ENCODE results near the gene ANOS1. TPM values are rescaled to one million over a fixed set of nuclear protein-coding genes. Genes with fewer than 3 reads are reported as not detected.

ANOS1 gene
- polyA plus RNA-seq, 1 of the 3 experiments (the other 2 are of a cell fraction), result under 0.01 TPM

- Histone ChIP-seq H3K9me3 (no peaks in the 10 kb centered on the region), H3K4me3 (ENCODE audit: low read depth in 2 of 2, low read length in 1 of 2) (no peak overlapping the region), H3K4me2 (no peak overlapping the region), H3K4me1 (ENCODE audit: control insufficient read depth in 1 of 2, insufficient read depth in 2 of 2, low read depth in 1 of 2, low read length in 1 of 2) (no peaks in the 10 kb centered on the region), H3K27ac (ENCODE audit: low read depth in 2 of 2, low read length in 1 of 2) (no peak overlapping the region), H3K79me2 (ENCODE audit: insufficient read depth) (no peaks in the 10 kb centered on the region), H4K20me1 (ENCODE audit: insufficient read depth) (no peaks in the 10 kb centered on the region), H3F3A (replicated peaks; ENCODE audit: insufficient read depth) (no peaks in the 10 kb centered on the region), H3K36me3 (replicated peaks in 1 of 2; ENCODE audit: control insufficient read depth in 1 of 2, insufficient read depth in 2 of 2, low read length in 1 of 2) (no peaks in the 10 kb centered on the region), H3K27me3 (ENCODE audit: insufficient read depth) (no peaks in the 10 kb centered on the region), H2AFZ (ENCODE audit: low read depth) (no peak overlapping the region), H3K9ac (no peak overlapping the region), H3K9me2 (no peaks in the 10 kb centered on the region)
- no peak for DNase-seq
- ChIA-PET CTCF (no interaction called here), POLR2A (interaction anchor here (0.6 kb wide), 1 partner anchor 613 kb away, joined by 4 read pairs; no protein-coding TSS in a partner anchor)
- TF ChIP-seq TEAD4 (IDR thresholded peaks at IDR 0.05; ENCODE audit: borderline replicate concordance, insufficient read depth) (no peak), RFX5 (IDR thresholded peaks at IDR 0.05; ENCODE audit: low read length) (no peak), YY1 (IDR thresholded peaks at IDR 0.05; ENCODE audit: low read depth) (no peak), POLR2AphosphoS5 (IDR thresholded peaks at IDR 0.05; ENCODE audit: low read depth, low read length) (no peak), TAF1 (IDR thresholded peaks at IDR 0.05; ENCODE audit: borderline replicate concordance, low read depth, low read length) (no peak), MEF2A (IDR thresholded peaks at IDR 0.05; ENCODE audit: borderline replicate concordance, low read depth) (no peak), FOSL2 (IDR thresholded peaks at IDR 0.05; ENCODE audit: borderline replicate concordance, low read depth) (no peak), RAD21 (IDR thresholded peaks at IDR 0.05; ENCODE audit: low read length) (no peak), TCF12 (IDR thresholded peaks at IDR 0.05) (no peak), RXRA (IDR thresholded peaks at IDR 0.05; ENCODE audit: borderline replicate concordance, low read depth) (no peak)
- TF ChIP-seq, protein P1, sequence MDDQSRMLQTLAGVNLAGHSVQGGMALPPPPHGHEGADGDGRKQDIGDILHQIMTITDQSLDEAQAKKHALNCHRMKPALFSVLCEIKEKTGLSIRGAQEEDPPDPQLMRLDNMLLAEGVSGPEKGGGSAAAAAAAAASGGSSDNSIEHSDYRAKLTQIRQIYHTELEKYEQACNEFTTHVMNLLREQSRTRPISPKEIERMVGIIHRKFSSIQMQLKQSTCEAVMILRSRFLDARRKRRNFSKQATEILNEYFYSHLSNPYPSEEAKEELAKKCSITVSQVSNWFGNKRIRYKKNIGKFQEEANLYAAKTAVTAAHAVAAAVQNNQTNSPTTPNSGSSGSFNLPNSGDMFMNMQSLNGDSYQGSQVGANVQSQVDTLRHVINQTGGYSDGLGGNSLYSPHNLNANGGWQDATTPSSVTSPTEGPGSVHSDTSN (IDR thresholded peaks at IDR 0.05), result no peak
- whole genome bisulfite sequencing (ENCODE audit: low lambda C conversion rate), result 17% methylated on average over 5 of the region's 5 CpGs
Measured at GRCh38 chrX:8604131-8604530, 127.8 kb downstream of the ANOS1 start.

DNA sequence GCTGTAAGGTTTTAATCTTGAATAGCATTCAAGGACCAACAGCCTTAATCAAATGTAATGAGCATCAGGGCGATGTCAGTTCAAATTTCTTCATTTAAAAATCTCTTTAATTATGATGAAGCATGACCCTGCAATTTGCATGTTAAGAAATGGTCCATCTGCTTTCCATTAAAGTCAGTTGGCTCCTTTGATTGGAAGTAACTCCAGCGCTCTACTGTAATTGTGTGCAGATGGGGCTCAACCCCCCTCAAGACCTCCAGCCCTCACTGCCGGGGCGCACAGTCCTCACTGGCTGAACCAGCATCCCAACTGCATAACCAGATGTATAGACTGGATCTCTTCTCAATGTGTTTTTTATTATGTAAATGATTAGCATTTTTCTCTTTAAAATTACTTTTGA is 140.4 kb downstream of the ANOS1 start:
- H3K27ac ChIP-seq (ENCODE audit: low read depth in 2 of 2, low read length in 1 of 2), result no peak overlapping the region
- no peaks in the 10 kb centered on the region for H4K20me1 ChIP-seq (ENCODE audit: insufficient read depth)
- H3K9ac ChIP-seq, result no peak overlapping the region
- no peaks in the 10 kb centered on the region for H3K27me3 ChIP-seq (ENCODE audit: insufficient read depth)
- no peaks in the 10 kb centered on the region for H3F3A ChIP-seq (replicated peaks; ENCODE audit: insufficient read depth)
- ChIA-PET POLR2A (no interaction called here), CTCF (no interaction called here)
- H2AFZ ChIP-seq (ENCODE audit: low read depth), result no peak overlapping the region
- no peak for DNase-seq
- no peak overlapping the region for H3K4me2 ChIP-seq
- TF ChIP-seq NRF1 (IDR thresholded peaks at IDR 0.05; ENCODE audit: low read depth, low read length) (no peak), SIN3A (IDR thresholded peaks at IDR 0.05; ENCODE audit: borderline replicate concordance, low read depth, low read length) (no peak), ELF1 (IDR thresholded peaks at IDR 0.05) (no peak), GABPA (IDR thresholded peaks at IDR 0.05; ENCODE audit: low read depth) (no peak), TCF12 (IDR thresholded peaks at IDR 0.05) (no peak), SMC3 (IDR thresholded peaks at IDR 0.05; ENCODE audit: low read depth, low read length) (no peak)
- no peaks in the 10 kb centered on the region for H3K36me3 ChIP-seq (replicated peaks in 1 of 2; ENCODE audit: control insufficient read depth in 1 of 2, insufficient read depth in 2 of 2, low read length in 1 of 2)
- no peaks in the 10 kb centered on the region for H3K9me3 ChIP-seq
- H3K79me2 ChIP-seq (ENCODE audit: insufficient read depth), result no peaks in the 10 kb centered on the region
- no peak overlapping the region for H3K4me3 ChIP-seq (ENCODE audit: low read depth in 2 of 2, low read length in 1 of 2)
- H3K4me1 ChIP-seq (ENCODE audit: control insufficient read depth in 1 of 2, insufficient read depth in 2 of 2, low read depth in 1 of 2, low read length in 1 of 2), result no peaks in the 10 kb centered on the region
- H3K9me2 ChIP-seq, result no peaks in the 10 kb centered on the region
- 6% methylated on average over 4 of the region's 4 CpGs for WGBS (ENCODE audit: low lambda C conversion rate)
